H1 (cell line): Measurements from ENCODE around the gene GLG1. TPM values are rescaled to one million over a fixed set of nuclear protein-coding genes. Genes with fewer than 3 reads are reported as not detected.

ENCODE experiments used
- CTCF ChIA-PET: fragments of 300-600 bp; sonication (Branson Sonifier 250); formaldehyde crosslinking; loops from one replicate; lab custom pipeline; 2021; ENCODE audit not compliant: partially characterized antibody; lab: Charles Lee
- POLR2A ChIA-PET: fragments of 300-600 bp; sonication (Branson Sonifier 250); formaldehyde crosslinking; loops from one replicate; lab custom pipeline; 2021; ENCODE audit warnings: inconsistent platforms; ENCODE audit not compliant: partially characterized antibody; lab: Charles Lee
- DNase-seq, 2 experiments: peaks; one replicate each; pipeline versions ENCODE4 v3.0.0 to v3.0.0-alpha.2; 2010 to 2022; ENCODE audit warnings: low spot score in 2 of 2, low read depth in 1 of 2, mixed read lengths in 1 of 2
- FAIRE-seq: peaks from 2 replicates; lab custom pipeline; 2011; peaks lifted over from hg19 to GRCh38; lab: Jason Lieb, UNC
- H2AFZ ChIP-seq: 2 replicates; pipeline ENCODE4 v1.8.1; 2012; ENCODE audit warnings: low read length, inconsistent platforms
- H2AK5ac ChIP-seq: 2 replicates; pipeline ENCODE4 v1.6.1; 2013; ENCODE audit warnings: low read depth, low read length
- H2BK120ac ChIP-seq: replicated peaks from 2 replicates; pipeline ENCODE3; 2013; ENCODE audit warnings: low read depth, low read length, inconsistent platforms
- H2BK12ac ChIP-seq: 2 replicates; pipeline ENCODE4 v1.6.1; 2013; ENCODE audit warnings: low read depth, low read length
- H2BK15ac ChIP-seq: 2 replicates; pipeline ENCODE4 v1.6.1; 2013; ENCODE audit warnings: low read length
- H2BK20ac ChIP-seq: 2 replicates; pipeline ENCODE4 v1.6.1; 2013; ENCODE audit warnings: low read length
- H2BK5ac ChIP-seq: 2 replicates; pipeline ENCODE4 v1.6.1; 2013; ENCODE audit warnings: low read depth, low read length
- H3K14ac ChIP-seq: 2 replicates; pipeline ENCODE4 v1.6.1; 2013; ENCODE audit warnings: inconsistent platforms; ENCODE audit not compliant: insufficient read length
- H3K18ac ChIP-seq: 2 replicates; pipeline ENCODE4 v1.6.1; 2013; ENCODE audit warnings: low read length; ENCODE audit errors: extremely low read depth
- H3K23ac ChIP-seq: 2 replicates; pipeline ENCODE4 v1.6.1; 2013; ENCODE audit warnings: inconsistent platforms; ENCODE audit not compliant: insufficient read length
- H3K23me2 ChIP-seq: 2 replicates; pipeline ENCODE4 v1.6.1; 2013; ENCODE audit warnings: low read depth, low read length
- H3K27ac ChIP-seq: 2 replicates; pipeline ENCODE4 v1.6.1; 2011; ENCODE audit warnings: low read depth, low read length, inconsistent platforms
- H3K27me3 ChIP-seq, 4 experiments: replicated peaks in 1 of 4; 1 replicate in 1 of 4; 2 replicates in 3 of 4; pipeline versions ENCODE4 v1.6.1 to v1.8.1; 2011 to 2013; ENCODE audit warnings: low read length in 3 of 4, mild to moderate bottlenecking in 3 of 4, inconsistent platforms in 2 of 4, mixed read lengths in 2 of 4, moderate library complexity in 1 of 4; ENCODE audit not compliant: control insufficient read depth in 3 of 4, insufficient read depth in 3 of 4; ENCODE audit errors: extremely low read depth in 1 of 4
- H3K36me3 ChIP-seq, 4 experiments: 2 replicates each; pipeline versions ENCODE4 v1.6.1 to v1.8.1; 2011 to 2013; ENCODE audit warnings: mild to moderate bottlenecking in 4 of 4, low read length in 3 of 4, moderate library complexity in 2 of 4, control low read depth in 1 of 4, inconsistent platforms in 1 of 4; ENCODE audit not compliant: insufficient read depth in 4 of 4, control insufficient read depth in 2 of 4
- H3K4ac ChIP-seq: replicated peaks from 2 replicates; pipeline ENCODE3; 2013; ENCODE audit warnings: low read length, low read depth, mixed read lengths, inconsistent platforms; ENCODE audit not compliant: insufficient read length
- H3K4me1 ChIP-seq, 4 experiments: replicated peaks in 1 of 4; 1 replicate in 1 of 4; 2 replicates in 3 of 4; pipeline versions ENCODE4 v1.6.1 to v1.8.1; 2011 to 2013; ENCODE audit warnings: low read length in 3 of 4, inconsistent platforms in 2 of 4, mixed read lengths in 1 of 4; ENCODE audit not compliant: insufficient read depth in 4 of 4, control insufficient read depth in 3 of 4
- H3K4me2 ChIP-seq, 2 experiments: 2 replicates each; pipeline versions ENCODE4 v1.6.1 to v1.8.1; 2011 to 2013; ENCODE audit warnings: low read depth in 2 of 2, low read length in 2 of 2, control low read depth in 1 of 2, inconsistent platforms in 1 of 2, mild to moderate bottlenecking in 1 of 2; ENCODE audit not compliant: insufficient read depth in 1 of 2
- H3K4me3 ChIP-seq, 4 experiments: fragments of 200-600, 300-600 bp in 1 of 4; sonication (generic), shearing (Covaris generic), sonication (Bioruptor Twin) in 1 of 4; 2 replicates each; pipeline versions ENCODE4 v1.5.1 to v1.8.1; 2011 to 2016; ENCODE audit warnings: low read length in 4 of 4, low read depth in 3 of 4, control low read depth in 2 of 4, inconsistent platforms in 2 of 4, mild to moderate bottlenecking in 2 of 4, mixed read lengths in 1 of 4, moderate library complexity in 1 of 4; ENCODE audit not compliant: insufficient read depth in 2 of 4; ENCODE audit errors: extremely low read depth in 1 of 4
- H3K56ac ChIP-seq: replicated peaks from 2 replicates; pipeline ENCODE3; 2013; ENCODE audit warnings: low read depth, mild to moderate bottlenecking, mixed read lengths, low read length, inconsistent platforms; ENCODE audit not compliant: insufficient read length
- H3K79me1 ChIP-seq: 2 replicates; pipeline ENCODE4 v1.6.1; 2013; ENCODE audit warnings: low read depth, low read length, control low read depth
- H3K79me2 ChIP-seq, 2 experiments: 2 replicates each; pipeline versions ENCODE4 v1.6.1 to v1.8.1; 2012 to 2013; ENCODE audit warnings: low read length in 2 of 2, mild to moderate bottlenecking in 2 of 2, inconsistent platforms in 1 of 2; ENCODE audit not compliant: insufficient read depth in 2 of 2, control insufficient read depth in 1 of 2
- H3K9ac ChIP-seq, 4 experiments: replicated peaks in 1 of 4; 1 replicate in 1 of 4; 2 replicates in 3 of 4; pipeline versions ENCODE4 v1.6.1 to v1.8.1; 2011 to 2013; ENCODE audit warnings: low read depth in 3 of 4, low read length in 3 of 4, control low read depth in 2 of 4, mild to moderate bottlenecking in 2 of 4, moderate library complexity in 2 of 4, inconsistent platforms in 1 of 4; ENCODE audit errors: extremely low read depth in 1 of 4
- H3K9me3 ChIP-seq, 2 experiments: 2 replicates each; pipeline versions ENCODE4 v1.6.1 to v1.8.1; 2012 to 2013; ENCODE audit warnings: mild to moderate bottlenecking in 2 of 2, moderate library complexity in 2 of 2, control low read depth in 1 of 2, inconsistent platforms in 1 of 2, low read depth in 1 of 2, low read length in 1 of 2, mixed read lengths in 1 of 2; ENCODE audit not compliant: insufficient read depth in 2 of 2
- H4K20me1 ChIP-seq, 2 experiments: replicated peaks in 1 of 2; 2 replicates each; pipeline versions ENCODE3 to v1.8.1; 2011 to 2013; ENCODE audit warnings: inconsistent platforms in 2 of 2, low read length in 2 of 2, mild to moderate bottlenecking in 1 of 2; ENCODE audit not compliant: insufficient read depth in 2 of 2, control insufficient read depth in 1 of 2
- H4K5ac ChIP-seq: 2 replicates; pipeline ENCODE4 v1.6.1; 2013; ENCODE audit warnings: low read length, low read depth, mixed read lengths, inconsistent platforms; ENCODE audit not compliant: insufficient read length
- H4K8ac ChIP-seq: 2 replicates; pipeline ENCODE4 v1.8.0; 2013; ENCODE audit warnings: mild to moderate bottlenecking, moderate library complexity, low read length, inconsistent platforms; ENCODE audit not compliant: insufficient read depth; ENCODE audit errors: extremely low read depth
- H4K91ac ChIP-seq: replicated peaks from 2 replicates; pipeline ENCODE3; 2013; ENCODE audit warnings: low read length, mixed read lengths, inconsistent platforms; ENCODE audit not compliant: insufficient read length
- CHD2 ChIP-seq: IDR thresholded peaks from 2 replicates; pipeline ENCODE4 v1.6.1; 2012; ENCODE audit warnings: low read length, improper control_type of control experiment
- EZH2 ChIP-seq: fragments of 200-600 bp; sonication (generic); IDR thresholded peaks from 2 replicates; pipeline ENCODE4 v1.7.1; 2012; ENCODE audit warnings: low read depth, mild to moderate bottlenecking, moderate library complexity, low read length, inconsistent platforms; ENCODE audit not compliant: severe bottlenecking
- GABPA ChIP-seq: IDR thresholded peaks from 2 replicates; pipeline ENCODE4 v1.6.1; 2011; ENCODE audit warnings: mild to moderate bottlenecking, low read length, moderate library complexity, borderline replicate concordance; ENCODE audit not compliant: insufficient read depth
- KDM1A ChIP-seq: fragments of 200-600, 300-600 bp; sonication (generic); IDR thresholded peaks from 2 replicates; pipeline ENCODE4 v1.7.1; 2016; ENCODE audit warnings: mild to moderate bottlenecking, low read length, borderline replicate concordance
- RAD21 ChIP-seq, 2 experiments: IDR thresholded peaks in 1 of 2; conservative IDR thresholded peaks in 1 of 2; 2 replicates each; pipeline ENCODE4 v1.6.1; 2011; ENCODE audit warnings: low read depth in 2 of 2, low read length in 2 of 2, improper control_type of control experiment in 1 of 2, inconsistent platforms in 1 of 2, mild to moderate bottlenecking in 1 of 2, moderate library complexity in 1 of 2
- RFX5 ChIP-seq: IDR thresholded peaks from 2 replicates; pipeline ENCODE4 v1.6.1; 2011; ENCODE audit warnings: low read depth, low read length, improper control_type of control experiment, borderline replicate concordance
- SAP30 ChIP-seq: fragments of 300-600 bp; sonication (generic); IDR thresholded peaks from 2 replicates; pipeline ENCODE4 v1.7.1; 2012; ENCODE audit warnings: low read length, moderate library complexity, mild to moderate bottlenecking, inconsistent platforms; ENCODE audit not compliant: insufficient read depth, insufficient replicate concordance
- SP1 ChIP-seq: IDR thresholded peaks from 2 replicates; pipeline ENCODE4 v1.6.1; 2011; ENCODE audit warnings: low read depth, low read length
- SRF ChIP-seq: IDR thresholded peaks from 2 replicates; pipeline ENCODE4 v1.6.1; 2011; ENCODE audit warnings: mild to moderate bottlenecking, low read depth, low read length, moderate library complexity
- TEAD4 ChIP-seq: IDR thresholded peaks from 2 replicates; pipeline ENCODE4 v1.6.1; 2012; ENCODE audit warnings: low read depth, low read length, inconsistent platforms, mixed read lengths
- WGBS, 2 experiments: shearing (Covaris generic) in 1 of 2; methylation state at CpG; one replicate each; pipeline versions ENCODE4 v1.1.6 to v1.1.7; 2013 to 2015; ENCODE audit warnings: low lambda C conversion rate in 2 of 2, mixed read lengths in 2 of 2, inconsistent platforms in 1 of 2, low coverage in 1 of 2, missing lambda C conversion rate in 1 of 2; ENCODE audit not compliant: insufficient replicate concordance in 2 of 2, insufficient coverage in 1 of 2, insufficient read length in 1 of 2; ENCODE audit errors: extremely low coverage in 1 of 2, missing lambda C conversion rate in 1 of 2; 5-methylcytosine and 5-hydroxymethylcytosine counted together
- polyA plus RNA-seq, 7 experiments: library from polyadenylated mRNA; depleted of rRNA in 3 of 7; stranded (reverse) in 5 of 7; unstranded in 2 of 7; fragments of >200 nt in 5 of 7; fragments of 200-250 nt in 2 of 7; gene quantifications; 1 replicate in 5 of 7; 2 replicates in 1 of 7; 4 replicates in 1 of 7; pipeline versions ENCODE4 v1.2.1 to v1.2.3, GENCODE V29; 2011 to 2013; ENCODE audit warnings: missing spikeins in 2 of 7, mixed read lengths in 2 of 7
- total RNA-seq: library from RNA; stranded (reverse); fragmentation: NEBNext Ultra II Directional; extraction: Animal tissue kit (Norgen Biotek cat#: 25700); gene quantifications from 2 replicates; pipeline ENCODE4 v1.2.1, GENCODE V29; 2021

GLG1 gene
- total and polyA plus RNA-seq, 2 of the 8 experiments (the other 6 are each of a cell fraction or from before 2014, with no cell fraction given), result 53.4 to 139 TPM

DNA sequence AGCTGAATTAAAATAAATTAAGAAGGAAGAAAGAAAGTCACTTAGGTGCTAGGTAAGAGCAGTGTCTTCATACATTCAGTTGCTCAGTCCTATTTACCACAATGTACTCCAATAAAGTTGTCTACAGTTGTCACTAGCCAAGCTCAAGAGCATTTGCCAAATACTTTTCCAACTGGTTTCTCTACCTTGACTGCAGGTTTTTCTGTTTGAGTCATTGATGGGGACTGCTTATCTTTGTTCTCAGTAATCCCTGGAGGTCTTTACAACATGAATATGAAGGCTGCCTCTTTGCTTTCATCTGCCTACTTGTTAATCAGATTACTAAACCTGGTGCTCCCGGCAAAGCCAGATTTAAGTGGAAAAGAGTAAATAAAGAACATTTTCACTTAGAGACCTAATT lies 121.0 kb downstream of the GLG1 start:
- Histone ChIP-seq H3K79me2 (no peaks in the 10 kb centered on the region), H3K23ac (no peak overlapping the region), H3K27ac (no peak overlapping the region), H2BK120ac (no peak overlapping the region), H4K8ac (no peak overlapping the region), H4K20me1 (no peaks in the 10 kb centered on the region), H4K91ac (no peak overlapping the region), H3K4me1 (no peaks in the 10 kb centered on the region), H2BK15ac (no peak overlapping the region), H3K18ac (no peak overlapping the region), H3K36me3 (peaks cover 0 to 61% (median 28%) of the 10 kb centered on the region in 4 experiments; a peak in 7 of 8 replicates), H3K4me2 (no peak overlapping the region), H2AK5ac (no peak overlapping the region), H3K23me2 (no peaks in the 10 kb centered on the region), H2BK12ac (no peak overlapping the region), H3K56ac (no peak overlapping the region), H3K4ac (no peak overlapping the region), H3K27me3 (no peaks in the 10 kb centered on the region), H2AFZ (no peak overlapping the region), H2BK20ac (no peak overlapping the region), H4K5ac (no peak overlapping the region), H3K9ac (no peak overlapping the region), H3K4me3 (no peak overlapping the region), H3K79me1 (no peaks in the 10 kb centered on the region), H3K9me3 (no peaks in the 10 kb centered on the region), H2BK5ac (no peak overlapping the region), H3K14ac (no peak overlapping the region)
- ChIA-PET CTCF (no interaction called here), POLR2A (interaction anchor here (0.6 kb wide), 1 partner anchor 10 kb away, joined by 3 read pairs; no protein-coding TSS in a partner anchor)
- WGBS, 2 experiments, result 92% methylated on average over 1 of the region's 1 CpG; no CpG with 5 or more reads in 1 of the 2 experiments
- TF ChIP-seq CHD2, result no peak
- no peak for TF ChIP-seq EZH2
- TF ChIP-seq KDM1A, result no peak
- TF ChIP-seq RFX5, result no peak
- no peak for TF ChIP-seq SRF
- no peak for TF ChIP-seq SAP30
- no peak for TF ChIP-seq RAD21 (IDR thresholded peaks at IDR 0.05 in 1 of 2, conservative IDR thresholded peaks at IDR 0.05 in 1 of 2; ENCODE audit: low read depth in 2 of 2, low read length in 2 of 2)
- TF ChIP-seq SP1, result no peak
- TF ChIP-seq GABPA, result no peak
- TF ChIP-seq TEAD4, result no peak
- DNase-seq, result no peak
- FAIRE-seq, result no peak
